ENCODE results near the gene FGF14. TPM values are rescaled to one million over a fixed set of nuclear protein-coding genes. Genes with fewer than 3 reads are reported as not detected.

The FGF14 gene
- total RNA-seq, 4 donors from 2014 or later = under 0.01 to 2.4 (median 0.99) TPM

- WGBS, 2 donors (ENCODE audit: low coverage in 1 of 2) = 47 to 58% methylated on average over 1 of the region's 1 CpG
- Histone ChIP-seq H3K27ac (no peak overlapping the region), H3K27me3 (no peaks in the 10 kb centered on the region), H3K36me3 (no peaks in the 10 kb centered on the region), H3K4me3 (no peak overlapping the region), H3K4me1 (no peaks in the 10 kb centered on the region), H3K9me3 (no peaks in the 10 kb centered on the region)
- in situ Hi-C loops (cut with MboI; ENCODE audit: low pct_ligation_motif_present in 1 of 4, low pct_unique_long_range_greater_than_20kb in 1 of 4, low sequenced_read_pairs in 3 of 4) (no loop called here), intact Hi-C loops (cut with DNase I; ENCODE audit: low total_unique reads) (no loop called here)
- TF ChIP-seq POLR2AphosphoS5 (IDR thresholded peaks at IDR 0.05) = no peak
- TF ChIP-seq CTCF (IDR thresholded peaks at IDR 0.05) = no peak
- no peak for TF ChIP-seq POLR2A (IDR thresholded peaks at IDR 0.05)
- TF ChIP-seq EP300 (IDR thresholded peaks at IDR 0.05; ENCODE audit: low read depth) = no peak
- DNase-seq = no peak
These were observed 274.7 kb downstream of the FGF14 start for GRCh38 chr13:102127153-102127552.

DNA sequence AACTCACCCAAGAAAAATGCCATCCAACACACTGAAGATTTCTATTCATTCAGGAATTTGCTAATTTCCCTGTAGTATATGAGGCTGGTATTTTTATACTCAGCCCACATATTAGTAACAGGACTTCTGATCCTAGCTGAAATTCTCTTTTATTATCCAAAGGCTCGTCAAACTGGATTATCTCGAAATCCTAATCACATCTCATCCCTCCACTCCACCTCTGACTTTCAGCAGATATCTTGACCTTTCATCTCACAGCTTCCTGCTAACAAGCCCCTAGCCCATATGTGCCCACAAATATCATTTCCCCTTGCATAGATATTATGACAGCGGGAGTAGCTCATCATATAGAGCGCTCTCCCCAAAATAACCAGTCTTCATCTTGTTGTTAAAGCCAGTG, 279.7 kb downstream of the FGF14 start:
- H3K36me3 ChIP-seq = no peaks in the 10 kb centered on the region
- H3K27ac ChIP-seq = no peak overlapping the region
- no peaks in the 10 kb centered on the region for H3K27me3 ChIP-seq
- no peak overlapping the region for H3K4me3 ChIP-seq
- intact Hi-C loops (cut with DNase I; ENCODE audit: low total_unique reads) = no loop called here
- in situ Hi-C loops (cut with MboI; ENCODE audit: low pct_ligation_motif_present in 1 of 4, low pct_unique_long_range_greater_than_20kb in 1 of 4, low sequenced_read_pairs in 3 of 4) = no loop called here
- 84 to 90% methylated on average over 4 of the region's 4 CpGs for WGBS, 2 donors (ENCODE audit: low coverage in 1 of 2)
- no peaks in the 10 kb centered on the region for H3K4me1 ChIP-seq
- TF ChIP-seq POLR2A (IDR thresholded peaks at IDR 0.05) (no peak), EP300 (IDR thresholded peaks at IDR 0.05; ENCODE audit: low read depth) (no peak)
- H3K9me3 ChIP-seq = no peaks in the 10 kb centered on the region
- DNase-seq = no peak

DNA sequence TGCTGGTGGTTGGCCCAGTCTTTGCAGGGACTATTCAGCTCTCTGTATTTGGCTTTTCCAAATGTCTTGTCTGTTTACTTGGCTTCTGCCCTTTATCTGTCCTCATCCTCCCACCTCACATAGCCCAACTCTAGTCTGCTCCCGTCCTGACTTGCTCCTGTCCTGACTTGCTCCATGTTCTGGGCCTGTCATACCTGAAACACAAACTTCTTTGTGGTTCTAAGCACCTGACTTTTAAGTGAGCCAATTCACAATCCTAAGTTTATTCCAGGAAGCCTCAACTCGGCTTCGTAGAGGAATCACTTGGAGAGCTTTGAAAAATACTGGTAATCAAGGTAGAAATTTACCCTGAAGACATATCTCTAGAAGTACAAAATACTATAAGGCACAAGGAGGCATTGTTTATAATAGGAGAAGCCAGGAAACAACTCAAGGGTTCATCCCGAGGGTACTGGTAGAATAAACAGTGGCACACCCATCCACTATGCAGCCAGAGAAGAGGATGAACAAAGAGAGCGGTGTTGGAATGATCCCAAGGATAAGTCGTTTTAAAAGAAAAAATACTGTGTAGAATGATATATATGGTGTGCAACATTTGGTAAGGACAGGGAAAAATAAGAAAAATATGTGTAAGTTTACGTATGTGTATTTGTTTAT, 284.5 kb downstream of the FGF14 start:
- in situ Hi-C loops (cut with MboI; ENCODE audit: low pct_ligation_motif_present in 1 of 4, low pct_unique_long_range_greater_than_20kb in 1 of 4, low sequenced_read_pairs in 3 of 4) = no loop called here
- H3K27me3 ChIP-seq = no peaks in the 10 kb centered on the region
- no peak overlapping the region for H3K4me3 ChIP-seq
- intact Hi-C loops (cut with DNase I; ENCODE audit: low total_unique reads) = no loop called here
- DNase-seq = no peak
- H3K36me3 ChIP-seq = no peaks in the 10 kb centered on the region
- no peaks in the 10 kb centered on the region for H3K4me1 ChIP-seq
- no peaks in the 10 kb centered on the region for H3K9me3 ChIP-seq
- TF ChIP-seq EP300 (IDR thresholded peaks at IDR 0.05; ENCODE audit: low read depth) (no peak), POLR2A (IDR thresholded peaks at IDR 0.05) (no peak), CTCF (IDR thresholded peaks at IDR 0.05) (no peak), POLR2AphosphoS5 (IDR thresholded peaks at IDR 0.05) (no peak)
- 47 to 56% methylated on average over 6 to 7 of the region's 7 CpGs for WGBS, 2 donors (ENCODE audit: low coverage in 1 of 2)
- no peak overlapping the region for H3K27ac ChIP-seq

GRCh38 chr13:102103469-102103868, 298.4 kb downstream of the FGF14 start:
- WGBS, 2 donors (ENCODE audit: low coverage in 1 of 2) = 33 to 57% methylated on average over 1 to 3 of the region's 3 CpGs
- H3K27me3 ChIP-seq = no peaks in the 10 kb centered on the region

More at GRCh38 chr13:102103469-102103868, 298.4 kb downstream of the FGF14 start:
- H3K4me3 ChIP-seq = no peak overlapping the region
- intact Hi-C loops (cut with DNase I; ENCODE audit: low total_unique reads) (no loop called here), in situ Hi-C loops (cut with MboI; ENCODE audit: low pct_ligation_motif_present in 1 of 4, low pct_unique_long_range_greater_than_20kb in 1 of 4, low sequenced_read_pairs in 3 of 4) (no loop called here)
- H3K9me3 ChIP-seq = no peaks in the 10 kb centered on the region
- TF ChIP-seq POLR2AphosphoS5 (IDR thresholded peaks at IDR 0.05) (no peak), EP300 (IDR thresholded peaks at IDR 0.05; ENCODE audit: low read depth) (no peak), CTCF (IDR thresholded peaks at IDR 0.05) (no peak)
- DNase-seq = no peak
- no peaks in the 10 kb centered on the region for H3K36me3 ChIP-seq
- no peaks in the 10 kb centered on the region for H3K4me1 ChIP-seq
- no peak overlapping the region for H3K27ac ChIP-seq
